GM23338 (cell line): Measurements from ENCODE around the gene TM7SF2. TPM values are rescaled to one million over a fixed set of nuclear protein-coding genes. Genes with fewer than 3 reads are reported as not detected.

Experiments
- ATAC-seq: fragments of 200-7000 bp; cut with Tn5 transposase; 3 replicates; pipeline ENCODE4 v1.9.1; 2020
- DNase-seq: peaks from one replicate; pipeline ENCODE4 v3.0.0-alpha.2; 2015; ENCODE audit warnings: low spot score
- H2AFZ ChIP-seq: fragments of 200-600 bp; sonication (generic); 2 replicates; pipeline ENCODE4 v1.8.0; 2016; ENCODE audit warnings: antibody characterized with exemption, mild to moderate bottlenecking, moderate library complexity
- H3F3A ChIP-seq: fragments of 200-600 bp; sonication (generic); replicated peaks from 2 replicates; pipeline ENCODE4 v1.8.0; 2017; ENCODE audit warnings: antibody characterized with exemption, mixed run types, low read depth
- H3K27ac ChIP-seq: fragments of 200-600 bp; sonication (generic); 2 replicates; pipeline ENCODE4 v1.6.1; 2016; ENCODE audit warnings: low read depth
- H3K27me3 ChIP-seq: fragments of 200-600 bp; sonication (generic); 2 replicates; pipeline ENCODE4 v1.8.0; 2016; ENCODE audit warnings: mild to moderate bottlenecking, mixed run types, moderate library complexity; ENCODE audit not compliant: insufficient read depth
- H3K36me3 ChIP-seq: fragments of 200-600 bp; sonication (generic); 2 replicates; pipeline ENCODE4 v1.8.0; 2016; ENCODE audit warnings: mild to moderate bottlenecking; ENCODE audit not compliant: insufficient read depth
- H3K4me1 ChIP-seq: fragments of 200-600 bp; sonication (generic); 2 replicates; pipeline ENCODE4 v1.8.0; 2016; ENCODE audit warnings: mild to moderate bottlenecking, moderate library complexity; ENCODE audit not compliant: insufficient read depth
- H3K4me2 ChIP-seq: fragments of 200-600 bp; sonication (generic); 2 replicates; pipeline ENCODE4 v1.7.1; 2017; ENCODE audit warnings: mixed run types
- H3K4me3 ChIP-seq: fragments of 200-600 bp; sonication (generic); 2 replicates; pipeline ENCODE4 v1.6.1; 2016; ENCODE audit warnings: mixed run types
- H3K79me2 ChIP-seq: fragments of 200-600 bp; sonication (generic); replicated peaks from 2 replicates; pipeline ENCODE4 v1.8.0; 2017; ENCODE audit warnings: mild to moderate bottlenecking; ENCODE audit not compliant: insufficient read depth
- H3K9me2 ChIP-seq: fragments of 200-600 bp; sonication (generic); 2 replicates; pipeline ENCODE4 v1.8.0; 2017; ENCODE audit not compliant: insufficient read depth
- H4K20me1 ChIP-seq: fragments of 200-600 bp; sonication (generic); replicated peaks from 2 replicates; pipeline ENCODE4 v1.8.0; 2017; ENCODE audit warnings: mild to moderate bottlenecking; ENCODE audit not compliant: insufficient read depth
- H3K27ac Mint-ChIP-seq: 2 replicates; pipeline ENCODE4 v1.8.0; 2020; ENCODE audit warnings: inconsistent platforms, mild to moderate bottlenecking, moderate library complexity, mixed read lengths
- H3K27me3 Mint-ChIP-seq: 3 replicates; pipeline ENCODE4 v1.8.0; 2022; ENCODE audit warnings: low read depth, mild to moderate bottlenecking, moderate library complexity, mixed read lengths, inconsistent platforms; ENCODE audit not compliant: insufficient read depth, poor library complexity
- H3K36me3 Mint-ChIP-seq: 3 replicates; pipeline ENCODE4 v1.8.0; 2021; ENCODE audit warnings: low read depth, mild to moderate bottlenecking, inconsistent platforms, moderate library complexity, mixed read lengths
- H3K4me1 Mint-ChIP-seq: 3 replicates; pipeline ENCODE4 v1.8.0; 2020; ENCODE audit warnings: mild to moderate bottlenecking, inconsistent platforms, mixed read lengths
- H3K4me3 Mint-ChIP-seq: 3 replicates; pipeline ENCODE4 v1.8.0; 2021; ENCODE audit warnings: moderate library complexity, mild to moderate bottlenecking, inconsistent platforms, mixed read lengths
- H3K9me3 Mint-ChIP-seq: 3 replicates; pipeline ENCODE4 v1.8.0; 2020; ENCODE audit warnings: moderate library complexity, mild to moderate bottlenecking, inconsistent platforms, mixed read lengths
- CREB1 ChIP-seq: fragments of 250-450 bp; sonication (Bioruptor Pico); IDR thresholded peaks from 2 replicates; pipeline ENCODE4 v1.5.0; 2020; ENCODE audit warnings: low read depth, mild to moderate bottlenecking, moderate library complexity
- CTCF ChIP-seq, 2 experiments: fragments of 200-600 bp in 1 of 2; sonication (generic) in 1 of 2; conservative IDR thresholded peaks; 2 replicates each; pipeline versions ENCODE4 v1.5.1 to v1.6.1; 2016 to 2017; ENCODE audit warnings: antibody characterized with exemption in 2 of 2, low read depth in 2 of 2, mild to moderate bottlenecking in 2 of 2, moderate library complexity in 1 of 2
- ETS1 ChIP-seq: IDR thresholded peaks from 2 replicates; pipeline ENCODE4 v1.6.1; 2016; ENCODE audit warnings: antibody characterized with exemption
- EZH2phosphoT487 ChIP-seq: fragments of 200-600 bp; sonication (generic); IDR thresholded peaks from one replicate; pipeline ENCODE4 v1.8.1; 2018; ENCODE audit warnings: antibody characterized with exemption; ENCODE audit not compliant: unreplicated experiment
- NANOG ChIP-seq: IDR thresholded peaks from 2 replicates; pipeline ENCODE4 v1.6.1; 2016; ENCODE audit warnings: antibody characterized with exemption, borderline replicate concordance
- POLR2AphosphoS5 ChIP-seq: IDR thresholded peaks from 2 replicates; pipeline ENCODE4 v1.6.1; 2016; ENCODE audit warnings: antibody characterized with exemption, low read depth
- STAT1 ChIP-seq: IDR thresholded peaks from one replicate; pipeline ENCODE4 v1.6.1; 2016; ENCODE audit warnings: antibody characterized with exemption; ENCODE audit not compliant: unreplicated experiment
- ZNF114 ChIP-seq: fragments of 250-450 bp; sonication (Bioruptor Pico); IDR thresholded peaks from 2 replicates; pipeline ENCODE4 v1.5.0; 2020; ENCODE audit warnings: mild to moderate bottlenecking, moderate library complexity
- ZNF331 ChIP-seq: fragments of 250-450 bp; sonication (Bioruptor Pico); IDR thresholded peaks from 2 replicates; pipeline ENCODE4 v1.5.0; 2020; ENCODE audit warnings: low read depth, mild to moderate bottlenecking, moderate library complexity
- polyA plus RNA-seq: library from polyadenylated mRNA; unstranded; fragments of >200 nt; fragmentation: Nextera tagmentation; extraction: Ambion mirVana; gene quantifications from 2 replicates; pipeline ENCODE4 v1.2.1, GENCODE V29; 2016
- total RNA-seq: library from RNA; depleted of rRNA; stranded (reverse); fragments of >200 nt; shearing (Covaris generic); gene quantifications from 2 replicates; pipeline ENCODE4 v1.2.3, GENCODE V29; 2014

The TM7SF2 gene
- total and polyA plus RNA-seq, 2 experiments from 2014 or later, result 43.5 to 82.3 TPM

GRCh38 chr11:65108469-65109123 is 3.1 kb upstream of the TM7SF2 start:
- ATAC-seq (no peak), DNase-seq (no peak)
- Mint-ChIP-seq H3K4me3 (no peak overlapping the region), H3K9me3 (peaks cover 2% of the 10 kb centered on the region; the same call in 2 of the 3 replicates), H3K36me3 (peaks cover 14% of the 10 kb centered on the region; the same call in 1 of the 3 replicates), H3K27ac (no peak overlapping the region), H3K4me1 (peaks cover 19% of the 10 kb centered on the region), H3K27me3 (peaks cover 23% of the 10 kb centered on the region)
- Histone ChIP-seq H4K20me1 (peaks cover under 1% of the 10 kb centered on the region; the same call in 1 of the 2 replicates), H3K27me3 (no peaks in the 10 kb centered on the region), H3K4me3 (no peak overlapping the region), H3K79me2 (peaks cover 20% of the 10 kb centered on the region), H3K36me3 (0 out of 2 replicates have a peak, but pooled peaks cover 3% of the 10 kb centered on the region), H3K4me2 (no peak overlapping the region), H2AFZ (no peak overlapping the region), H3K9me2 (no peaks in the 10 kb centered on the region), H3K4me1 (peaks cover 12% of the 10 kb centered on the region), H3K27ac (no peak overlapping the region), H3F3A (peaks cover 9% of the 10 kb centered on the region; the same call in 1 of the 2 replicates)
- TF ChIP-seq CREB1 (CRISPR knock-in tag) (no peak), EZH2phosphoT487 (no peak), POLR2AphosphoS5 (no peak), CTCF (conservative IDR thresholded peaks at IDR 0.05; ENCODE audit: low read depth in 2 of 2) (no peak), NANOG (no peak), ZNF331 (no peak), ETS1 (no peak), STAT1 (no peak), ZNF114 (CRISPR knock-in tag) (no peak)

- Histone ChIP-seq H3K9me2 (no peaks in the 10 kb centered on the region), H3K4me3 (no peak overlapping the region), H3K36me3 (0 out of 2 replicates have a peak, but pooled peaks cover 3% of the 10 kb centered on the region), H3K27ac (no peak overlapping the region), H3K4me2 (no peak overlapping the region), H3K27me3 (no peaks in the 10 kb centered on the region), H3F3A (peaks cover 9% of the 10 kb centered on the region; the same call in 1 of the 2 replicates), H4K20me1 (no peaks in the 10 kb centered on the region; the same call in 1 of the 2 replicates), H3K79me2 (peaks cover 13% of the 10 kb centered on the region), H3K4me1 (peaks cover 13% of the 10 kb centered on the region), H2AFZ (no peak overlapping the region)
- DNase-seq (no peak), ATAC-seq (no peak)
- H3K4me3 Mint-ChIP-seq, result no peak overlapping the region
- TF ChIP-seq ZNF331 (no peak), CREB1 (CRISPR knock-in tag) (no peak), EZH2phosphoT487 (no peak)
- H3K36me3 Mint-ChIP-seq, result peaks cover 16% of the 10 kb centered on the region; the same call in 1 of the 3 replicates
- peaks cover 24% of the 10 kb centered on the region for H3K27me3 Mint-ChIP-seq
- H3K27ac Mint-ChIP-seq, result no peak overlapping the region
- H3K4me1 Mint-ChIP-seq, result peaks cover 25% of the 10 kb centered on the region
- H3K9me3 Mint-ChIP-seq, result peaks cover 2% of the 10 kb centered on the region; the same call in 2 of the 3 replicates
Observed at GRCh38 chr11:65109231-65110198, 2.2 kb upstream of the TM7SF2 start.
